Stimulated activated CD8-positive, alpha-beta memory T cell treated with anti-CD3 and anti-CD28 coated beads, Interleukin-15, amount 100 ng/mL, for 1 hour (primary cell): ENCODE measurements around the gene SMYD3.

Experiments used
- DNase-seq: peaks from one replicate; pipeline ENCODE4 v3.0.0-alpha.2; 2020; ENCODE audit warnings: low read depth

The SMYD3 gene

DNA sequence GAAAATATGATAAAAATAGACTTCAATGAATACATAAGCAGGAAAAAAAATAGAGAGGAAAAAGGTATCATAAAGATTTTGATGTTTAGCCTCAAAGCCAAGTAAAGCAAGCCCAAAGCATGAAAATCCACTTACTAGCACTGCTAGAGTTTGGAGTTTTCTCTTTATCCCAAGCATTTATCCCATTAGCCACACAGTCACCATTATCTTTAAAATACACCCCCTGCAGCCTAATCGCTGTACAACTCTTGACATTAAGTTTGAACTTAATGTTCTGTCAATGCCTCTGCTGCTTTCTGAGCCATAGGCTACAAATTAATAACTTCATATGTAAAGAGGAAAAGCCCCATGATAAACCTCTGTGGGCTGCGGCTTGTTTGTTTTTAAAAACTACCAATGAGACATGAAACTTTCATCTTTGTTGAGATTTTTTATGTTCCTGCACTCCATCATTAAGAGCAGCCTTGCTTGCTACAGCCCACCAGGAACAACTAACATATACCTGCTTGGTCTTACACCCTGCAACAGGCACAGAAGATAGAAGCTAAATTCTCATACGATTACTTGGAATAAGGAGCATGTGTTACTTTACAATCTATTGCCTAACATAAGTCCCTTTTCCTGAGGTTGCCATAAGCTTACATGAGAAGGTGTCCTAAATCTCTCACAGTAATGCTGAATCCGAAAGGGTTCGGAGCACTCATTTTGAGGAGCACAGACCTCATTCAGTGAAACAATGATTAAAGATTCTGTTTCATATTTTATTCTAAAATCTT lies 202.4 kb downstream of the SMYD3 start:
- DNase-seq: no peak

- no peak for DNase-seq
Observed at GRCh38 chr1:246302711-246303317, 204.3 kb downstream of the SMYD3 start.

- DNase-seq: no peak
Observed at GRCh38 chr1:246302251-246302625, 204.8 kb downstream of the SMYD3 start.

GRCh38 chr1:246301553-246302250 lies 205.4 kb downstream of the SMYD3 start:
- DNase-seq: no peak

DNA sequence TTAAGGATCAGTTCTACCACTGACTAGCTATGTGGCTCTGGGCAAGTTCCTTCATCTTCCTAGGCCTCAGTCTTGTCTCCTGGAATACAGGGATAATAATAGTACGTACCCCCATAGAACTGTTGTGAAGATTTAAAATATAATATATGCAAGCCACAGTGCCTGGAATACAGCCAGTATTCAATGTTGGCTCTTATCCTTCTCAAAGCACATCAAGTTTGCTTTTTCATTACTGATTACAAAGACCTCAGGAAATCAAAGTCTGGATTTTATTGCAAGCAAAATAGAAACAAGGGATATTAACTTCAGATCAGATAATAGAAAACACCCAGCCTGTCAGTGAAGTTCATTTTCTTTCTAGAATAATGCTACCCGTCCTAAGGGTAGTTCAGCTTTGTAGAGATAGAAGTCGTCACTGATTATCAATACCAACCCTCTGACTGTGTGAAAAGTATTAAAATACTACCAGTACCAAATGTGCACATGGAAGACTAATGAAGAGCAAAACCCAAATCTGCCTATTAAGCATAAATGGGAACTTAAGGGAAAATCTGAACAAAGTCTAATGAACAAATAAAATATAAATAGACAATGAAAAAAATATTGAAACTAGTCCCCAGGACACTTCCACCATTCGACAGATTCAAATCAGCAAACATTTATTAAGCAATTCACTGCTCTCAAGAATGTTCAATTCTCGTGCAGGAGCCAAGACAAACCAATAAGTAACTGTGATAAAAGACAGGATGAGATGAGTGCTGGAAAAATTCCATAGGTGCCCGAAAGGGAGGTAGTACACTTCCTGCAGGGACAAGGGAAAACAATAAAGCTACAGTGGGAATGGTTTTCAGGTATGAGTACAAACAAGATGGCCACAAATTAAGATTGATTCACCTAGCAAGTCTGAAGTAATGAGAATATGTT lies 206.2 kb downstream of the SMYD3 start:
- DNase-seq: no peak

DNA sequence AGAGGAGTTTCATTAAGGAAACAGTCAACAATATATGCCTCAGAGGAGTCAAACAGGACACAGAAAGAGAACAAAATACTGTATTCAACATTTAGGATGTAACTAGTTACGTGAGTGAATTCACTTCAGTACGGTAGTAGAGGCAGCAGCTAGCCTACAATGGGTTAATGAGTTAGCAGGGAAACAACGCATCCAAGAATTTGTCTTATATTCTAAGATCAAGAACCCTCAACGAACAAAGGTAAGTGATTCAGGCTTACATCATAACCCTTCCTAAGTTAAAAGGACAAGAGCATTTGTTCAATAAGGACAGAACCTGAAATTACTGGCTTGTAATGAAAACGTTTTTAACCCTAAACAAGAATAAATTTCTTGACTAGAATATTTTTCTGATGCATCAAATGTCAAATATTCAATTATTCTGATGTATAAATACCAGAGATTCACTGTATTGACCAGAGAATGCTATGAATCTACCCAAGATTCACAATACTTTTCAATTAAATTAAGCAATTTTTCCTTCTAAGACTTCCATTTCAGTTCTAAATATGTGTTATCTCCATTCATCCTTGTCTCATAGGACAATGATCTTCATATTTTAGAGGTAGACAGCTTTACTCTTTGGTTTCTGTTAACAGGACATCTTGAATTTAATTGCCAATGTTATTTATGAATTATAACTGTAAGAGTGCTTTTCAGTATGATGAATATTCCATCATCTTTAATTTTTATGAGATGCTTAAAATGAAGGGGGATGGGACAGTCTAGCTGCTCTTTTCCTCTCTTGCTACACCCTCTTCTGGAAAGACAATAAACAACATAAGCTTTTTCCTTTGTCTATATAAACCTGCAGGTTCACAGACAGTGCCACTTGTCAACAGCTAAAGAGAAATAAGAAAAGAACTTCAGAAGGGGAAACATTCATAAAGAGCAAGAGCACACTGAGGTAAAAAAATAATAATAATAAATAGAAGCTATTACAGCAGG lies 209.5 kb downstream of the SMYD3 start:
- no peak for DNase-seq

GRCh38 chr1:246295968-246296367 lies 211.1 kb downstream of the SMYD3 start:
- no peak for DNase-seq

DNA sequence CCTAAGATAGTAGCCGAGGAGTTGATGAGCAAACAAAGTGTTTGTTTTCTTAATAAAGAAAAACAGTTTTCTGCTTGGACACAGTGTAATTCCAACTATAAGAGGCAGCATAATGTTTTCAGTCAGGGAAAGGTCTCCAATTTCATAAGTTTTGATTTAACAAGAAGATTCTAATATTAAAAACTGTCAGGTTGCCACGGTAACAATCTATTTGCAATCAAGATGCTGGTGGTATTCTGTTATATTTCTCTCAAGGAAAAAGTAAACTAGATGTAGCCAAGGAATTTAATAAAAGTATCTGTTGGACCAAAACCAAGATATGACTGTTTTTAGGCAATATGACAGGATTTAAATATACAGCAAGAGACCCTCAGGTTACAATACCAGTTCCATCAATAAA lies 211.7 kb downstream of the SMYD3 start:
- DNase-seq: no peak

GRCh38 chr1:246294263-246294662 lies 212.8 kb downstream of the SMYD3 start:
- no peak for DNase-seq

- no peak for DNase-seq
Observed at GRCh38 chr1:246293366-246294121, 213.5 kb downstream of the SMYD3 start.

DNA sequence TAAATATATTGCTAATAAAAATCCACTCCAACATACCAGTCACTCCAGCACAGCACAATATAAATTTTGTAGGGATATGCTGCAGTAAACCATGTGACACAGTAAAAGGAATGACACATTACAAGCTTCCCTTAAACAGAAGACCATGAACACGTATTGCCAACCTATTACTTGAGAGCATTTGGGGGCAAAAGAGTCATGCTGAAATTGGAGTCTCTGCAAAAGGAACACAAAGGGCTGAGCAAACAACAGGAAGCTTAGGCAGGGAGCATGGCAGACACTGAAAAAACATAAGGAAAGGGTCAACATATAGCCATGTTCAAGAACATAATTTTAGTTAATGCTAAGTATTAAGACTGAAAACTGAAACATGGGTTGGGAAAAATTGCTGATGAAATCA lies 214.5 kb downstream of the SMYD3 start:
- no peak for DNase-seq

GRCh38 chr1:246291127-246291526 lies 216.0 kb downstream of the SMYD3 start:
- no peak for DNase-seq

- DNase-seq: no peak
Observed at GRCh38 chr1:246283771-246284410, 223.2 kb downstream of the SMYD3 start.

GRCh38 chr1:246281639-246282038 lies 225.4 kb downstream of the SMYD3 start:
- DNase-seq: no peak

DNA sequence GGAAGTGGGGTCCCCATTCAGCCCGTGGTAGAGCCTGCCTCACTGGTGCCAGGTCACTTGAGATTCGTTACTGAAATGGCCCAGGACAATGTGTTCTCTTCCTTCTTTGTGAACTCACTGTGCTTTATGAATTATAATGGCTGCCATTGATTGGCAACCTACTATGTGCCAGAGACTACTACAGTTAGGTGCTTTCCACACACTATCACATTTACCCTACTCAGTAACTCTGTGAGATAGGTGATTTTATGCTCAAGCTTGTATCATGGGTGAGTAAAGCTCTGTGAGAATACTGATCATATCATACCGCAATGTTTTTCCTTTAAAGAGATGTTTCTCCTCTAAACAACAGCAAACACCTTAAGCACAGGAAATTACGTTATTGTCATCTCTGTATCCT lies 225.9 kb downstream of the SMYD3 start:
- no peak for DNase-seq

DNA sequence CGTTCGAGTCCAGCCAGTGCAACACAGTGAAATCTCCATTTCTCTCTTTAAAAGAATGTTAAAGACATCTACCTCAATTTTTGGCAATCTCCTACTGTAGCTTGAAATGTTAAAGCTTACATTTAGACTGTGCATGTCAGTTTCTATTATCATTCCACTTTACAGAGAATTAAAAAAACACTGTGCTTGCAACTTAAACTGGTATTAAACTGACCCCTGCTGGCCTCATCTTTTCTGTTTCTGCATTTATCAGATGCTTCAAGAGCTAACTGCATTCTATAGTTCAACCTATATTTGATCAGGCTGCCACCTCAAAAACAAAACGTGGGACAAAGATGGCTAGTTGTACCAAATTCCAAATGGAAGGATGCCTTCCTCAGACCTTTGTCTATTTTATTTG lies 226.5 kb downstream of the SMYD3 start:
- DNase-seq: no peak

GRCh38 chr1:246279402-246279801 lies 227.7 kb downstream of the SMYD3 start:
- no peak for DNase-seq

- DNase-seq: no peak
Observed at GRCh38 chr1:246278371-246278770, 228.7 kb downstream of the SMYD3 start.

DNA sequence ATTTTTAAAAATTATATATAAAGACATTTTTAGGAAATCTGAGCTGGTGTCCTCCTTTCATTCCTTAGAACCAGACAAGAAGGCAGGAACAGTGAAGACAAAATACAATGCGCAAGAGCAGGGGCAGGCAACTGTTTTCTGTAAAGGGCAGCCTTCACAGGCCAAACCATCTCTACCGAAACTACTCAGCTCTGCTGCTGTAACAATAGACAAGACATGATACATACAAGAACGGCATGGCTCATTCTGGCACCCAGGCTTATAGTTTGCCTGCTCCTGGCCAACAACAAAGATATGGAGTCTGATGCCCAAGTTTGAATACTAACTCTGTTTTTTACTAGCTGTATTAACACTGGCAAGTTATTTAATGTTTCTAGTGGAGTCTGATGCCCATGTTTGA lies 232.0 kb downstream of the SMYD3 start:
- no peak for DNase-seq

GRCh38 chr1:246274186-246274585 lies 232.9 kb downstream of the SMYD3 start:
- DNase-seq: no peak
